HG03521 (cell line): Measurements from ENCODE around the gene FYB1.
"Not testable (repeated sequence)": the region's sequence is repeated elsewhere in the genome, so short reads cannot be mapped to it uniquely, and the experiment has no call there.

Experiments used
- ATAC-seq: cut with Tn5 transposase; IDR thresholded peaks from one replicate; pipeline ENCODE4 v1.9.1; 2021; ENCODE audit warnings: mild to moderate bottlenecking, moderate library complexity; ENCODE audit not compliant: unreplicated experiment

FYB1 gene

DNA sequence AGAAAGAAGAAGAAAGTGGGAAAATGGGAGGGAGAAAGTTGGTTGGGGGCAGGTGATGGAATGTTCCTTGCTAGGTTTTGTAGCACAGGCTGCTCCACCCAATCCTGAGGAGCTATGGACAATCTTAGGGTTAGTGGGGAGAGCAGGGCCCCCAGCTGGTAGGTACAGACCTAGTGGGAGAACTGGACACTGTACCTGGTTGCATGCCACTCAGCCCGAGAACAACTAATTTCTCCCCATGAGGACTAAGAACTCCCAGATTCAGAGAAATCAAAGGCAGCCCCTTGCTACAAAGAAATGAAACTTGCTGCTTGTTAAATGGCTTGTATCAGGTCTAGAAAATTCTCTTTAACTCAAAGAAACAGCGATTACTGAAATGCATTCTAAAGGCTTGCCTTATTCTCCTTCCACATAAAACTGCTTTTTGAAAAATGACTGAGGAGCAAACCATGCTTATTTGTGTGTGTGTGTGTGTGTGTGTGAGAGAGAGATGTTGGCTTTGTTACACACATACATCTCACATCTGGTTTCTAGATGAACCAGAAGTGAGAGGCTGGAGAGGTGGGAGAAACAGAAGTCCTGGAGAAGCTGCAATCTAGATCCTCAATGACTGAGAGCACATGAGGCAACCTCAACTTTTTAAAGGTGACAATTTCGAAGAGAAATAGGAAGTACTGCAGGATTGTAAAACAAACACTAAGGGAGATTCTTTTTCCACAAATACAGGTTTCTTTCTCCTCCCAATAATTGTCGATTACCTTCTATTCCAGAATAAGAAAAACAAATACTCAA lies 28.9 kb downstream of the FYB1 start:
- no peak for ATAC-seq

DNA sequence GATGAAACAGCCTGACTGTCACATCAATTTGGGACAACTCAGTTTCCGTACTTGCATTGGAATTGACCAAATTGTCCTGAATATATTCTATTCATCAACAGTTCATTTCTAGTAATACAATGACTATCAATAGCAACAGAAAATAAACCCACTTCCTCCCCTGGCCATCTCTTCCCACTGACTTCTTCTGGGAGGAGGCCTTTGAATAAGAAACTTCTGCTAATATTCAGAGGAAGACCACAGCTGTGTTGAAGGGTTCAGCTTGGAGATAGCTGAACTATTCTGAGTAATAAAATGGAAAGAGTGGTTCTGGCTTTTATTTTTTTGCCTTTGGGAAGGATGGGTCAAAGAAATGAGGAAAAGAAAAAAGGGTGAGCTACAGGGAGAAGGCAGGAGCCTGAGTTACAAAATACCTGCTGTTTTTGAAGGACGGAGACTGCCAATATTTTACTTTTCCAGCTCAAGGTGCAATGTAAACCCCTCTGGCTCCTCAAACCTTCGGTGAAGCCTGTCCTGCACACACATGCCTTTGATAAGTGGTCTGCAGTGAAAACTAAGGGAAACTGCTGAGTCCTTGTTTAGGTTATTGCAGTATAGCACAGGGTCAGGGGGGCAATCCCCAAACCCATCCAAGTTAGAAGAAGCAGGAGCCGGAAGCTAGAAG lies 29.9 kb downstream of the FYB1 start:
- ATAC-seq, result no peak

DNA sequence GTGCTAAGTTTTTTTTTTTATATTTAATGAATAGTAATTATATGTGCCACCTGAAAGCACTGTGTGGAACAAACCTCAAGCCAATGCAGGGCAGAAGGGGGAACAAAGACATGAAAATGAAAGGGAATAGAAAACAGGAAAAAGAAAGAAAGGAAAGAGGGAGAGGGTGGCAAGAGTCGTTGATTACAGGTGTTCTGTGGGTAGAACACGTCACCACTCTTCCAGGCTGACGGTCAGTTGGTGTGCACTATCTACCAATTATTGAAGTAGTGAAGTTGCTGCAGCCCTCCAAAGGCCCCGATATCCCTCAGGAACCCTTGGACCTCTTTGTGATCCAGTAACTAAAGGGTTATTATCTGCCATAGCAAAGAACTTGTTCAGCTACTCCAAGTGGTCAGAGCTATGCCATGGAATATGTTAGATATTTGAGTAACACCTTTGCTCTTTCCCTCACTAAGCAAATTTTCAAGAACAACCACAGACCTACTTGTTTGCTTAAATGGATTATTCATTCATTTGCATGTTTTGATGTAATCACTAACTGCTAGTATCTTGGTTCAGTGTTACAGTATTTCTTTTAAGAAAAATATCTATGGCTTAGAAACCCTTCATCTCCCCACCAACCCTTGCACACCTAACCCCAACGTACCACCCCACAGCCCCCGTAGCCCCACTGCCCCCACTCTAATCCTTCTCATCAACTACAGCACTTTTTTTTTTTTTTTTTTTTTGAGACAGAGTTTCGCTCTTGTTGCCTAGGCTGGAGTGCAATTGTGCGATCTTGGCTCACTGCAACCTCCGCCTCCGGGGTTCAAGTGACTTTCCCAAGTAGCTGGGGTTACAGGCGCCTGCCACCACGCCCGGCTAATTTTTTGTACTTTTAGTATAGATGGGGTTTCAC lies 31.3 kb downstream of the FYB1 start:
- no peak for ATAC-seq

DNA sequence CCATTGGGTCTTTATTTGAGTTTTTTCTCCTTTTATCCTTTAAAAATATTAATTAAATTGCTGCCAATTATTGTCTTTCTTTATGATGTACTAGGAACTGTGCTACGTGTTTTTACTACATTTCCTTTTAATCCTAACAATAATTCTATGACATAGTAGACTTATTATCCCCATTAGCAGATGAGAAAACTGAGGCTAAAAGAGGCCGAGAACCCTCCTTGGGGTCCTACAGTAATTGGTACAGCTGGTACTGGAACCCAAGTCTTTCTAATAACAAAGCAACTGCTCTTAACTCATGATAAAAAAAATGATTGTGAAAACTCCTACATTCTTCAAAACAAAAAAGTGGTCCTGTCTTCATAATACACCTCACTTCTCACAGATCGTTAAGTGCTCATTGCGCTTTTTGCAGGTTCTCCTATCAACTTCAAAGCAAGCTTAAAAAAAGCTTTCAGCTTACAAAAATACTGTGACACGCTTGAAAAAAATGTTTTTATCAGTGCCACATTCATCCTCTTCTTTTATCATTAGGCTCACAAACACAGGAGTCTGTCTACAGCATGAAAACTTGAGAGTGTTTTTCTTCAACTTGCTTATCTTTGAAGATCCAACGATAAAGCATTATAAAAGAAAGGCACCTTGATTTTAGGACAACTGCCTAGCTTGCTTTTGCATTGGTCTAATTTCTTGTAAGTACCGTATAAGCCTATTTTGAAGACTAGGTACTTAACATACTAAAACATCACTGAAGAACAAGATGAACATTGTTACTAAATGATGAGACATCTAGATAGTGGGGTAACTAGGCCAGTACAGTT lies 32.4 kb downstream of the FYB1 start:
- ATAC-seq, result no peak

DNA sequence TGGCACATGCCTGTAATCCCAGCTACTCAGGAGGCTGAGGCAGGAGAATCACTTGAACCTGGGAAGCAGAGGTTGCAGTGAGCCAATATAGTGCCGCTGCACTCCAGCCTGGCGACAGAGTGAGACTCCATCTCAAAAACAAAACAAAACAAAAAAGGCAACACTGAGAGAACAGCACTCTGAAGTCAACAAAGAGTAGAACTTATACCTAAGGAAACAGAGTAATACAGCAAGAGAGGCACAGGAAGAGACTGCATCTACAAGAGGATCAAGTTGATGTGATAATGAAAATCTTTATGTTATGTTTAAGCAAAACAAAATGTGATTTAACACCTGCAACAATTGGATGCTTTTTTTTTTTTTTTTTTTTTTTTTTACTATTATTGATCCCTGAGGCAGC lies 33.1 kb downstream of the FYB1 start:
- no peak for ATAC-seq

DNA sequence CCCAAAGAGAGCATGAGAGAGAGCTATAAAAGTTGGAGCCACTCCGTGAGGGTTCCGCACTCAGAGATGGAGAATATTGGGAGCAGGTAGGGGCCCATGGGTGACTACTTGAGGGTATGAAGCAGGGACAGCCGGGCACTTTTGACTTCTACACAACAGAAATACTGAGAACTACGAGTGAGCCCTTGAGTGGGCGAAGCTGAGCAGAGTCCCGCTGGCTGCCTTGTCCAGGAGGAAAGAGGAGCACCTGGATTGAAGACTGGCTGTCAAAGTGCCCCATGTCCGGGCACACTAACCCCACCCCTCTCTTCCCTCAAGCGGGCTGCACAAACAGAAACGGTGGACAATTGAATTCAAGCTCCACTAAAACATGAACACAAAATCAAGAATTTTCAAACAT lies 33.6 kb downstream of the FYB1 start:
- no peak for ATAC-seq

- ATAC-seq, result not testable (repeated sequence)
These were observed 39.8 kb downstream of the FYB1 start for GRCh38 chr5:39179561-39179960.

DNA sequence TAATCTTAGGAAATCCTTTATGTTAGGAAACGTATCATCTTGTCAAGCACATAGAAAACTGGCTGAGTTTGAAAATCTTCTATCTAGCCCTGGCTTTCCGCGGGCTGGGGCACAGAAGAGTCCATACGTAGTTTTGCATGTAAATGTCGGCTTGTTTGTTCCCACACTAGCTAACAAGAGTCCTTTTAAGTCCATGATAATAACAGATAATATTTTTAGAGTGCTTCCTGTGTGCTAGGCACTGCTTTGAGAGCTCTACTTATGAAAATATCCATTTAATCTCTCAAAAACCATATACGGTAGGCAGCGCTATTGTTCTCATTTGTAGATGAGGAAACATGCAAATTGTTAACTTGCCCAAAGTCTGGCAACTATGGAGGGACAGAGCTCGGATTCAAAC lies 40.5 kb downstream of the FYB1 start:
- ATAC-seq, result no peak

GRCh38 chr5:39178171-39178570 lies 41.2 kb downstream of the FYB1 start:
- ATAC-seq, result no peak

GRCh38 chr5:39177631-39177964 lies 41.8 kb downstream of the FYB1 start:
- no peak for ATAC-seq

- ATAC-seq, result no peak
These were observed 42.4 kb downstream of the FYB1 start for GRCh38 chr5:39176759-39177630.

DNA sequence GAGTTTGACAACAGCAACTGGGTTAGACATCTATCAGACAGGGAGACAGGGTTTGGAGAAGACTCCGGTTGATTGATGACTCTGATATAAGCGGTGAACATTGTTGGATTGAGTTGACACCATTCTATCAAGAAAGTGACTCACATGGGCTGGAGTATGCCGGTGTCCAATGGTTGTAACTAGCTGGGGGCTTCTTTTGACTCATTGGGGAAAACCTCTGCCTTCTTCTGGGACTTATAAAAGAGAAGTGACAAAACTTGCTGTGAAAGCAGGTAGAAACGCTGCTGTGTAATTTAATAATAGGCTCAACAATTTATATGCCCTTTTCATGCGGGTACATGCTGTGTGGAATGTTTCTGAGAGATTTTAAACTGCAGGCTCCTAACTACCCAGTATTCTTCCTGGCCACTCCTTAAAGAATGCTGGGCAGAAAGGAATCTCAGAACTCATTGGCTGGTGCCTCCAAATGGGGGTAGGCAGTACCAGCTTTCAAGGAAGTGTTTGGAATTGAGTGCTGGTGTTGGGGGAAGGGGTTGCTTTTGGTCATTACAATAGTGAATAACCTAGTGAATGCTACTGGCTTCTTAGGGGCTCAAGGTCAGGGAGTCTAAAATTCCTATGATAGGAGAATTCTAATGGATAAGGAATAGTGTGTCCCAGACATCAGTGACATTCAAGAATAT lies 43.9 kb downstream of the FYB1 start:
- no peak for ATAC-seq

- no peak for ATAC-seq
These were observed 46.3 kb downstream of the FYB1 start for GRCh38 chr5:39173069-39173468.

DNA sequence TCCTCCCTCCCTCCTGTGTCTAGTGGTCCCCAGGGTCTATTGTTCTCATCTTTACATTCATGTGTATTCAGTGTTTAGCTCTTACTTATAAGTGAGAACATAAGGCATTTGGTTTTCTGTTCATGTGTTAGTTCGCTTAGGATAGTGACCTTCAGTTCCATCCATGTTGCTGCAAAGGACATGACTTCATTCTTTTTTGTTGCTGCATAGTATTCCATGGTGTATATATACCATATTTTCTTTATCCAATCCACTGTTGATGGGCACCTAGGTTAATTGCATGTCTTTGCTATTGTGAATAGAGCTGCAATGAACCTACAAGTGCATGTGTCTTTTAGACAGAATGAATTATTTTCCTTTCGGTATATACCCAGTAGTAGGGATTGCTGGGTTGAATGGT lies 46.8 kb downstream of the FYB1 start:
- no peak for ATAC-seq

GRCh38 chr5:39171647-39172046 lies 47.7 kb downstream of the FYB1 start:
- ATAC-seq, result no peak

GRCh38 chr5:39169081-39169480 lies 50.3 kb downstream of the FYB1 start:
- ATAC-seq, result no peak

DNA sequence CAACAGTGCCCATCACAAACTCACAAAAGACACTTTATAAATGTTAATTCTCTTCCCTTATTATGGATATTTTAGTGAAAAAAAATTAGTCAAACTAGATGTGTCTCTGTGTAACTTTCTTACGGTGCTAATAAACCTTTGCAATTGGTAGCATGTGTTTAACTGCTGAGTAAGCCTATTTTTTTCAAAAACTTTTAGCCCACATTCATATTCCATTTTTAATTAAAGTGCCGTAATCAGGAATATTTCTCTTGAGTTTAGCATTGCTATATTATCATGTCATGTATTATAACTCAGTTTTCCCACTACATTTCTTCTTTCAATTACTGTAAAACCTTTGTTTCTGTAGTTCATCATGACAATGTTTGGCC lies 51.4 kb downstream of the FYB1 start:
- ATAC-seq, result no peak

GRCh38 chr5:39167141-39167971 lies 52.0 kb downstream of the FYB1 start:
- no peak for ATAC-seq
